Measurements from ENCODE around the gene CR1. TPM values are rescaled to one million over a fixed set of nuclear protein-coding genes. Genes with fewer than 3 reads are reported as not detected.
"Not testable (repeated sequence)": the region's sequence is repeated elsewhere in the genome, so short reads cannot be mapped to it uniquely, and the experiment has no call there.

The CR1 gene
- total RNA-seq, 2 experiments from 2014 or later: not detected

- intact Hi-C loops (cut with micrococcal nuclease; ENCODE audit: unreplicated experiment): no loop called here
- no peak overlapping the region for H3K27ac ChIP-seq (ENCODE audit: low read depth, low read length, poor library complexity, severe bottlenecking)
- BruUV-seq (replicated peaks): no TSS peak
These were observed 23.8 kb downstream of the CR1 start for GRCh38 chr1:207519505-207520399.

GRCh38 chr1:207520400-207521345 lies 24.7 kb downstream of the CR1 start:
- H3K4me1 ChIP-seq (ENCODE audit: insufficient read depth, low read length, poor library complexity, severe bottlenecking); BruUV-seq (replicated peaks); H3K9me3 ChIP-seq (ENCODE audit: low read length); H3K27ac ChIP-seq (ENCODE audit: low read depth, low read length, poor library complexity, severe bottlenecking); H3K36me3 ChIP-seq (ENCODE audit: insufficient read depth, low read length); H3K4me2 ChIP-seq (ENCODE audit: low read length); intact Hi-C loops (cut with micrococcal nuclease; ENCODE audit: unreplicated experiment); CTCF ChIA-PET (ENCODE audit: unreplicated experiment); H4K20me1 ChIP-seq (ENCODE audit: insufficient read depth, low read length); DNase-seq (ENCODE audit: low spot score); H2AFZ ChIP-seq (ENCODE audit: low read length); H3K79me2 ChIP-seq (ENCODE audit: insufficient read depth, low read depth, low read length); H3K4me3 ChIP-seq (ENCODE audit: low read depth, low read length, poor library complexity, severe bottlenecking); H3K9me2 ChIP-seq (ENCODE audit: insufficient read depth, low read length): not testable (repeated sequence)
- POLR2A ChIA-PET: interaction anchor here (0.7 kb wide), 3 partner anchors 128 to 397 kb away, joined by 4 to 6 read pairs (median 4); no protein-coding TSS in a partner anchor

More at GRCh38 chr1:207519505-207520399, 23.8 kb downstream of the CR1 start:
- Histone ChIP-seq H4K20me1 (ENCODE audit: insufficient read depth, low read length) (no peaks in the 10 kb centered on the region), H2AFZ (ENCODE audit: low read length) (no peak overlapping the region), H3K9me3 (ENCODE audit: low read length) (no peaks in the 10 kb centered on the region), H3K79me2 (ENCODE audit: insufficient read depth, low read depth, low read length) (no peaks in the 10 kb centered on the region), H3K36me3 (ENCODE audit: insufficient read depth, low read length) (no peaks in the 10 kb centered on the region), H3K4me1 (ENCODE audit: insufficient read depth, low read length, poor library complexity, severe bottlenecking) (no peaks in the 10 kb centered on the region), H3K4me3 (ENCODE audit: low read depth, low read length, poor library complexity, severe bottlenecking) (no peak overlapping the region), H3K9me2 (ENCODE audit: insufficient read depth, low read length) (no peaks in the 10 kb centered on the region), H3K4me2 (ENCODE audit: low read length) (no peak overlapping the region)
- POLR2A ChIA-PET: interaction anchor here (0.7 kb wide), 2 partner anchors 157 to 268 kb away, joined by 3 to 6 read pairs; no protein-coding TSS in a partner anchor
- no peak for DNase-seq (ENCODE audit: low spot score)
- CTCF ChIA-PET (ENCODE audit: unreplicated experiment): no interaction called here
- TF ChIP-seq CTCF (conservative IDR thresholded peaks at IDR 0.05; ENCODE audit: low read length) (no peak), EZH2phosphoT487 (IDR thresholded peaks at IDR 0.05; ENCODE audit: borderline replicate concordance, low read depth, low read length) (no peak)

GRCh38 chr1:207525239-207525638 lies 29.3 kb downstream of the CR1 start:
- intact Hi-C loops (cut with micrococcal nuclease; ENCODE audit: unreplicated experiment); POLR2A ChIA-PET; BruUV-seq (replicated peaks): not testable (repeated sequence)

GRCh38 chr1:207528401-207528800 lies 32.4 kb downstream of the CR1 start:
- CTCF ChIA-PET (ENCODE audit: unreplicated experiment); POLR2A ChIA-PET; H3K9me2 ChIP-seq (ENCODE audit: insufficient read depth, low read length); H3K4me2 ChIP-seq (ENCODE audit: low read length); H3K4me3 ChIP-seq (ENCODE audit: low read depth, low read length, poor library complexity, severe bottlenecking); BruUV-seq (replicated peaks); H4K20me1 ChIP-seq (ENCODE audit: insufficient read depth, low read length); DNase-seq (ENCODE audit: low spot score); intact Hi-C loops (cut with micrococcal nuclease; ENCODE audit: unreplicated experiment); H3K79me2 ChIP-seq (ENCODE audit: insufficient read depth, low read depth, low read length); H3K4me1 ChIP-seq (ENCODE audit: insufficient read depth, low read length, poor library complexity, severe bottlenecking); H2AFZ ChIP-seq (ENCODE audit: low read length); H3K9me3 ChIP-seq (ENCODE audit: low read length); H3K27ac ChIP-seq (ENCODE audit: low read depth, low read length, poor library complexity, severe bottlenecking); H3K36me3 ChIP-seq (ENCODE audit: insufficient read depth, low read length): not testable (repeated sequence)

More at GRCh38 chr1:207525239-207525638, 29.3 kb downstream of the CR1 start:
- H2AFZ ChIP-seq (ENCODE audit: low read length); H3K9me3 ChIP-seq (ENCODE audit: low read length); CTCF ChIA-PET (ENCODE audit: unreplicated experiment); H3K4me1 ChIP-seq (ENCODE audit: insufficient read depth, low read length, poor library complexity, severe bottlenecking); H3K27ac ChIP-seq (ENCODE audit: low read depth, low read length, poor library complexity, severe bottlenecking); H4K20me1 ChIP-seq (ENCODE audit: insufficient read depth, low read length); DNase-seq (ENCODE audit: low spot score); H3K79me2 ChIP-seq (ENCODE audit: insufficient read depth, low read depth, low read length); H3K9me2 ChIP-seq (ENCODE audit: insufficient read depth, low read length); H3K4me2 ChIP-seq (ENCODE audit: low read length); H3K4me3 ChIP-seq (ENCODE audit: low read depth, low read length, poor library complexity, severe bottlenecking); H3K36me3 ChIP-seq (ENCODE audit: insufficient read depth, low read length): not testable (repeated sequence)

- H2AFZ ChIP-seq (ENCODE audit: low read length); POLR2A ChIA-PET; H3K4me3 ChIP-seq (ENCODE audit: low read depth, low read length, poor library complexity, severe bottlenecking); H4K20me1 ChIP-seq (ENCODE audit: insufficient read depth, low read length); H3K79me2 ChIP-seq (ENCODE audit: insufficient read depth, low read depth, low read length); BruUV-seq (replicated peaks); H3K9me3 ChIP-seq (ENCODE audit: low read length); intact Hi-C loops (cut with micrococcal nuclease; ENCODE audit: unreplicated experiment); H3K36me3 ChIP-seq (ENCODE audit: insufficient read depth, low read length); H3K27ac ChIP-seq (ENCODE audit: low read depth, low read length, poor library complexity, severe bottlenecking); H3K4me2 ChIP-seq (ENCODE audit: low read length); H3K4me1 ChIP-seq (ENCODE audit: insufficient read depth, low read length, poor library complexity, severe bottlenecking); H3K9me2 ChIP-seq (ENCODE audit: insufficient read depth, low read length); DNase-seq (ENCODE audit: low spot score); CTCF ChIA-PET (ENCODE audit: unreplicated experiment): not testable (repeated sequence)
These were observed 40.3 kb downstream of the CR1 start for GRCh38 chr1:207536263-207536662.

Measured in OCI-LY7 (cell line).